Fibroblast of lung (primary cell): ENCODE results near the gene SPATA46. TPM values are rescaled to one million over a fixed set of nuclear protein-coding genes. Genes with fewer than 3 reads are reported as not detected.

Experiments used
- DNase-seq, 2 donors: peaks; one replicate each; pipeline versions ENCODE4 v3.0.0 to v3.0.0-alpha.2; 2010; ENCODE audit warnings: low read depth in 2 of 2
- H2AFZ ChIP-seq: 2 replicates; pipeline ENCODE4 v1.5.1; 2012; ENCODE audit warnings: low read length, control low read depth, inconsistent platforms
- H3K27ac ChIP-seq: 2 replicates; pipeline ENCODE4 v1.5.1; 2011; ENCODE audit warnings: low read length, control low read depth; ENCODE audit not compliant: insufficient read depth
- H3K27me3 ChIP-seq: 2 replicates; pipeline ENCODE4 v1.5.1; 2011; ENCODE audit warnings: mild to moderate bottlenecking, low read length; ENCODE audit not compliant: control insufficient read depth, insufficient read depth
- H3K36me3 ChIP-seq: 2 replicates; pipeline ENCODE4 v1.5.1; 2011; ENCODE audit warnings: low read length; ENCODE audit not compliant: control insufficient read depth, insufficient read depth
- H3K4me1 ChIP-seq: 2 replicates; pipeline ENCODE4 v1.5.1; 2011; ENCODE audit warnings: low read length; ENCODE audit not compliant: control insufficient read depth, insufficient read depth; ENCODE audit errors: extremely low read depth
- H3K4me2 ChIP-seq: 2 replicates; pipeline ENCODE4 v1.5.1; 2011; ENCODE audit warnings: low read length, control low read depth; ENCODE audit not compliant: insufficient read depth; ENCODE audit errors: extremely low read depth
- H3K4me3 ChIP-seq, 4 experiments: fragments of 200-600 bp in 1 of 4; sonication (generic) in 1 of 4; replicated peaks in 1 of 4; 2 replicates each; pipeline ENCODE4 v1.5.1; 2011 to 2016; ENCODE audit warnings: low read length in 4 of 4, low read depth in 3 of 4, mild to moderate bottlenecking in 3 of 4, control low read depth in 2 of 4, inconsistent platforms in 1 of 4, mixed read lengths in 1 of 4; ENCODE audit not compliant: insufficient read depth in 1 of 4; ENCODE audit errors: control extremely low read depth in 1 of 4
- H3K79me2 ChIP-seq: 2 replicates; pipeline ENCODE4 v1.5.1; 2012; ENCODE audit warnings: mild to moderate bottlenecking, low read length, inconsistent platforms; ENCODE audit not compliant: control insufficient read depth, insufficient read depth
- H3K9ac ChIP-seq: 2 replicates; pipeline ENCODE4 v1.5.1; 2011; ENCODE audit warnings: mild to moderate bottlenecking, low read length, control low read depth; ENCODE audit not compliant: insufficient read depth
- H3K9me3 ChIP-seq: 2 replicates; pipeline ENCODE4 v1.5.1; 2012; ENCODE audit warnings: low read depth, low read length; ENCODE audit not compliant: control insufficient read depth, insufficient read depth
- H4K20me1 ChIP-seq: 2 replicates; pipeline ENCODE4 v1.5.1; 2011; ENCODE audit warnings: low read length; ENCODE audit not compliant: control insufficient read depth, insufficient read depth; ENCODE audit errors: extremely low read depth
- CTCF ChIP-seq, 2 donors: IDR thresholded peaks in 1 of 2; conservative IDR thresholded peaks in 1 of 2; 1 replicate in 1 of 2; 2 replicates in 1 of 2; pipeline ENCODE4 v1.5.1; 2011 to 2012; ENCODE audit warnings: low read length in 2 of 2, control low read depth in 1 of 2, inconsistent platforms in 1 of 2, low read depth in 1 of 2, mild to moderate bottlenecking in 1 of 2
- EZH2 ChIP-seq: IDR thresholded peaks from 2 replicates; pipeline ENCODE4 v1.5.1; 2012; ENCODE audit warnings: low read length, control low read depth, mild to moderate bottlenecking; ENCODE audit errors: missing control alignments
- polyA plus RNA-seq, 2 donors: library from polyadenylated mRNA; depleted of rRNA in 1 of 2; stranded (reverse) in 1 of 2; unstranded in 1 of 2; fragments of >200 nt; gene quantifications; 2 replicates each; pipeline ENCODE4 v1.2.1, GENCODE V29; 2011 to 2012; ENCODE audit warnings: missing spikeins in 1 of 2
- total RNA-seq: library from RNA; depleted of rRNA; stranded (reverse); fragments of >200 nt; gene quantifications from 2 replicates; pipeline ENCODE4 v1.2.1, GENCODE V29; 2014

The SPATA46 gene
- total and polyA plus RNA-seq, 2 donors (not counting 1 experiment from before 2014, with no cell fraction given) = not detected

- Histone ChIP-seq H2AFZ (no peak overlapping the region), H3K9ac (no peak overlapping the region), H3K4me1 (no peaks in the 10 kb centered on the region), H3K9me3 (no peaks in the 10 kb centered on the region), H3K79me2 (no peaks in the 10 kb centered on the region), H4K20me1 (no peaks in the 10 kb centered on the region), H3K27me3 (no peaks in the 10 kb centered on the region), H3K36me3 (no peaks in the 10 kb centered on the region), H3K27ac (no peak overlapping the region), H3K4me2 (no peak overlapping the region), H3K4me3 (no peak overlapping the region)
- no peak for TF ChIP-seq CTCF (conservative IDR thresholded peaks at IDR 0.05 in 1 of 2, IDR thresholded peaks at IDR 0.05 in 1 of 2; ENCODE audit: low read depth in 1 of 2, low read length in 2 of 2)
- TF ChIP-seq EZH2 = no peak
- no peak for DNase-seq
Observed at GRCh38 chr1:162417650-162418049, 41.0 kb upstream of the SPATA46 start.

- Histone ChIP-seq H2AFZ (no peak overlapping the region), H3K36me3 (no peaks in the 10 kb centered on the region), H4K20me1 (no peaks in the 10 kb centered on the region), H3K27ac (no peak overlapping the region), H3K79me2 (no peaks in the 10 kb centered on the region), H3K4me3 (no peak overlapping the region), H3K9me3 (no peaks in the 10 kb centered on the region), H3K4me2 (no peak overlapping the region), H3K27me3 (no peaks in the 10 kb centered on the region), H3K4me1 (no peaks in the 10 kb centered on the region), H3K9ac (no peak overlapping the region)
- DNase-seq = no peak
- no peak for TF ChIP-seq EZH2
- TF ChIP-seq CTCF (conservative IDR thresholded peaks at IDR 0.05 in 1 of 2, IDR thresholded peaks at IDR 0.05 in 1 of 2; ENCODE audit: low read depth in 1 of 2, low read length in 2 of 2) = no peak
Observed at GRCh38 chr1:162416909-162417308, 40.3 kb upstream of the SPATA46 start.

GRCh38 chr1:162416215-162416614 is 39.6 kb upstream of the SPATA46 start:
- no peaks in the 10 kb centered on the region for H3K4me1 ChIP-seq
- no peak overlapping the region for H3K4me2 ChIP-seq
- TF ChIP-seq CTCF (conservative IDR thresholded peaks at IDR 0.05 in 1 of 2, IDR thresholded peaks at IDR 0.05 in 1 of 2; ENCODE audit: low read depth in 1 of 2, low read length in 2 of 2) (no peak), EZH2 (no peak)
- no peak overlapping the region for H3K4me3 ChIP-seq
- no peaks in the 10 kb centered on the region for H3K36me3 ChIP-seq
- no peaks in the 10 kb centered on the region for H3K9me3 ChIP-seq
- H3K9ac ChIP-seq = no peak overlapping the region
- H2AFZ ChIP-seq = no peak overlapping the region
- DNase-seq = no peak
- no peaks in the 10 kb centered on the region for H4K20me1 ChIP-seq
- no peaks in the 10 kb centered on the region for H3K79me2 ChIP-seq
- no peaks in the 10 kb centered on the region for H3K27me3 ChIP-seq
- no peak overlapping the region for H3K27ac ChIP-seq
